Panc1 (cell line): Measurements from ENCODE around the gene CLPTM1L. TPM values are rescaled to one million over a fixed set of nuclear protein-coding genes. Genes with fewer than 3 reads are reported as not detected.

Experiments used
- ATAC-seq: fragments of 200-7000 bp; cut with Tn5 transposase; 2 replicates; pipeline ENCODE4 v1.9.1; 2020; ENCODE audit warnings: mild to moderate bottlenecking, moderate library complexity
- BruUV-seq: library from RNA; stranded (reverse); fragments of 400-500 nt; replicated peaks from 2 replicates; lab custom pipeline; 2021; lab: Mats Ljungman, UMichigan
- CTCF ChIA-PET: fragments of 300-600 bp; sonication (Branson Sonifier 250); formaldehyde crosslinking; loops from one replicate; lab custom pipeline; 2022; ENCODE audit warnings: antibody characterized with exemption; lab: Charles Lee
- POLR2A ChIA-PET: fragments of 300-600 bp; sonication (Branson Sonifier 250); formaldehyde crosslinking; loops from one replicate; lab custom pipeline; 2022; ENCODE audit warnings: antibody characterized with exemption; lab: Charles Lee
- DNase-seq: peaks from one replicate; pipeline ENCODE4 v3.0.0-alpha.2; 2010; ENCODE audit warnings: low read depth, low spot score
- H3K27ac ChIP-seq: 2 replicates; pipeline ENCODE4 v1.5.1; 2011; ENCODE audit warnings: mild to moderate bottlenecking, low read length, inconsistent platforms
- H3K27me3 ChIP-seq: fragments of 200-500 bp; sonication (Bioruptor generic); 2 replicates; pipeline ENCODE4 v1.6.0; 2014; ENCODE audit warnings: low read length, inconsistent platforms; ENCODE audit not compliant: control insufficient read depth, insufficient read depth
- H3K36me3 ChIP-seq: fragments of 200-500 bp; sonication (Bioruptor generic); 2 replicates; pipeline ENCODE4 v1.5.1; 2014; ENCODE audit warnings: inconsistent platforms, mild to moderate bottlenecking, low read length, moderate library complexity; ENCODE audit not compliant: control insufficient read depth, insufficient read depth
- H3K4me1 ChIP-seq: 2 replicates; pipeline ENCODE4 v1.5.1; 2011; ENCODE audit warnings: inconsistent platforms, mild to moderate bottlenecking, low read length, moderate library complexity; ENCODE audit not compliant: control insufficient read depth, insufficient read depth
- H3K4me3 ChIP-seq, 2 experiments: 2 replicates each; pipeline ENCODE4 v1.5.1; 2011 to 2012; ENCODE audit warnings: low read depth in 2 of 2, low read length in 2 of 2, mild to moderate bottlenecking in 2 of 2, inconsistent platforms in 1 of 2, moderate library complexity in 1 of 2
- H3K9me3 ChIP-seq: fragments of 200-500 bp; sonication (Bioruptor generic); 2 replicates; pipeline ENCODE4 v1.5.1; 2014; ENCODE audit warnings: low read depth, mild to moderate bottlenecking, inconsistent platforms, low read length, moderate library complexity; ENCODE audit not compliant: control insufficient read depth, insufficient read depth
- CTCF ChIP-seq: fragments of 450-650 bp; IDR thresholded peaks from 2 replicates; pipeline ENCODE4 v1.5.1; 2017; ENCODE audit warnings: mild to moderate bottlenecking
- POLR2AphosphoS5 ChIP-seq: IDR thresholded peaks from 2 replicates; pipeline ENCODE4 v1.6.1; 2012; ENCODE audit warnings: mild to moderate bottlenecking, low read depth, low read length, moderate library complexity
- SIN3A ChIP-seq: IDR thresholded peaks from 2 replicates; pipeline ENCODE4 v1.6.1; 2012; ENCODE audit warnings: low read depth, mild to moderate bottlenecking, low read length, moderate library complexity, borderline replicate concordance; ENCODE audit not compliant: insufficient read depth
- TCF7L2 ChIP-seq: IDR thresholded peaks from 2 replicates; pipeline ENCODE4 v1.6.1; 2011; ENCODE audit warnings: mild to moderate bottlenecking, low read depth, low read length, inconsistent platforms
- in situ Hi-C: cut with HindIII; loops from 2 replicates; pipeline ENCODE4 v1.10.0; 2016; ENCODE audit warnings: low sequenced_read_pairs, low pct_unique_long_range_greater_than_20kb
- intact Hi-C: fragments of 100-400 bp; cut with micrococcal nuclease; formaldehyde crosslinking; loops from one replicate; pipeline ENCODE4 v1.10.0; 2022; ENCODE audit not compliant: unreplicated experiment
- total RNA-seq: library from RNA; stranded (reverse); gene quantifications from one replicate; pipeline ENCODE4 v1.2.1, GENCODE V29; 2021; ENCODE audit not compliant: unreplicated experiment
- TF ChIP-seq, protein P1 (sequence below), 2 experiments: IDR thresholded peaks; 2 replicates each; pipeline ENCODE4 v1.6.1; 2011 to 2012; ENCODE audit warnings: low read depth in 2 of 2, control low read depth in 1 of 2, low read length in 1 of 2, mild to moderate bottlenecking in 1 of 2, moderate library complexity in 1 of 2; ENCODE audit not compliant: insufficient read depth in 1 of 2

The CLPTM1L gene
- total RNA-seq, 1 experiment from 2014 or later = 188 TPM

- CTCF ChIA-PET = interaction anchor here (0.7 kb wide), 1 partner anchor 16 kb away, joined by 3 read pairs; no protein-coding TSS in a partner anchor
Measured at GRCh38 chr5:1349246-1349645, 4.3 kb upstream of the CLPTM1L start.

DNA sequence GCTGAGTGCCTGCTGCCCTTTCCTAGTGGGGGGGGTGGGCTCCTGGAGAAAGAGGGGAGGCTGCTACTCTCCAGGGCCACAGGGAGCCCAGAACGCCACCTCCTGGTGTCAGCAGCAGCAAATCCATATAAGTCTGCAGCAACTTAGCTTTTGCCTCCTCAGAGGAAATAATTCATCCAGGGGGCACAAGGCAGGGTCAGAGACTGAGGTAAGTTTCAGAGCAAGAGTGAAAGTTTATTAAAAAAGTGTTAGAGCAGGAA, 4.0 kb upstream of the CLPTM1L start:
- in situ Hi-C loops = no loop called here
- no peak overlapping the region for H3K27ac ChIP-seq
- ATAC-seq (no peak), DNase-seq (no peak)
- intact Hi-C loops = no loop called here
- ChIA-PET CTCF (interaction anchor here (0.6 to 0.7 kb wide), 2 partner anchors 16 to 89 kb away, joined by 3 read pairs; no protein-coding TSS in a partner anchor), POLR2A (interaction anchor here (0.5 kb wide), 1 partner anchor 98 kb away, joined by 3 read pairs; no protein-coding TSS in a partner anchor)
- H3K9me3 ChIP-seq = no peaks in the 10 kb centered on the region
- H3K36me3 ChIP-seq = no peaks in the 10 kb centered on the region; the same call in 1 of the 2 replicates
- TF ChIP-seq CTCF (no peak), POLR2AphosphoS5 (0 out of 2 replicates have a peak, but pooled peaks have one; percentile 3)
- peaks cover 7% of the 10 kb centered on the region for H3K4me1 ChIP-seq
- no peaks in the 10 kb centered on the region for H3K27me3 ChIP-seq
- H3K4me3 ChIP-seq = no peak overlapping the region
- BruUV-seq = no TSS peak

More at GRCh38 chr5:1349246-1349645, 4.3 kb upstream of the CLPTM1L start:
- intact Hi-C loops = no loop called here
- DNase-seq (no peak), ATAC-seq (no peak)
- Histone ChIP-seq H3K9me3 (no peaks in the 10 kb centered on the region), H3K4me3 (no peak overlapping the region), H3K4me1 (peaks cover 5% of the 10 kb centered on the region), H3K36me3 (no peaks in the 10 kb centered on the region; the same call in 1 of the 2 replicates), H3K27me3 (no peaks in the 10 kb centered on the region; the same call in 1 of the 2 replicates), H3K27ac (no peak overlapping the region)
- no TSS peak for BruUV-seq
- in situ Hi-C loops = no loop called here
- POLR2A ChIA-PET = no interaction called here
- TF ChIP-seq, protein P1, sequence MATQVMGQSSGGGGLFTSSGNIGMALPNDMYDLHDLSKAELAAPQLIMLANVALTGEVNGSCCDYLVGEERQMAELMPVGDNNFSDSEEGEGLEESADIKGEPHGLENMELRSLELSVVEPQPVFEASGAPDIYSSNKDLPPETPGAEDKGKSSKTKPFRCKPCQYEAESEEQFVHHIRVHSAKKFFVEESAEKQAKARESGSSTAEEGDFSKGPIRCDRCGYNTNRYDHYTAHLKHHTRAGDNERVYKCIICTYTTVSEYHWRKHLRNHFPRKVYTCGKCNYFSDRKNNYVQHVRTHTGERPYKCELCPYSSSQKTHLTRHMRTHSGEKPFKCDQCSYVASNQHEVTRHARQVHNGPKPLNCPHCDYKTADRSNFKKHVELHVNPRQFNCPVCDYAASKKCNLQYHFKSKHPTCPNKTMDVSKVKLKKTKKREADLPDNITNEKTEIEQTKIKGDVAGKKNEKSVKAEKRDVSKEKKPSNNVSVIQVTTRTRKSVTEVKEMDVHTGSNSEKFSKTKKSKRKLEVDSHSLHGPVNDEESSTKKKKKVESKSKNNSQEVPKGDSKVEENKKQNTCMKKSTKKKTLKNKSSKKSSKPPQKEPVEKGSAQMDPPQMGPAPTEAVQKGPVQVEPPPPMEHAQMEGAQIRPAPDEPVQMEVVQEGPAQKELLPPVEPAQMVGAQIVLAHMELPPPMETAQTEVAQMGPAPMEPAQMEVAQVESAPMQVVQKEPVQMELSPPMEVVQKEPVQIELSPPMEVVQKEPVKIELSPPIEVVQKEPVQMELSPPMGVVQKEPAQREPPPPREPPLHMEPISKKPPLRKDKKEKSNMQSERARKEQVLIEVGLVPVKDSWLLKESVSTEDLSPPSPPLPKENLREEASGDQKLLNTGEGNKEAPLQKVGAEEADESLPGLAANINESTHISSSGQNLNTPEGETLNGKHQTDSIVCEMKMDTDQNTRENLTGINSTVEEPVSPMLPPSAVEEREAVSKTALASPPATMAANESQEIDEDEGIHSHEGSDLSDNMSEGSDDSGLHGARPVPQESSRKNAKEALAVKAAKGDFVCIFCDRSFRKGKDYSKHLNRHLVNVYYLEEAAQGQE (IDR thresholded peaks at IDR 0.05; ENCODE audit: insufficient read depth in 1 of 2, low read depth in 2 of 2, low read length in 1 of 2) = no peak
- no peak for TF ChIP-seq POLR2AphosphoS5
- no peak for TF ChIP-seq SIN3A
- TF ChIP-seq CTCF = no peak; the same call in 1 of the 2 replicates
- TF ChIP-seq TCF7L2 = no peak
